ENCODE measurements around the gene FXYD6. TPM values are rescaled to one million over a fixed set of nuclear protein-coding genes. Genes with fewer than 3 reads are reported as not detected.
A peak's percentile ranks its signal among the peaks of the same experiment; 100 is the strongest.

The FXYD6 gene
- total RNA-seq, 1 experiment from 2014 or later: 32.8 TPM

- no peaks in the 10 kb centered on the region for H3K36me3 ChIP-seq (replicated peaks; ENCODE audit: control insufficient read depth, insufficient read depth, low read length)
- H3K27me3 ChIP-seq (ENCODE audit: control insufficient read depth, insufficient read depth, low read length): no peaks in the 10 kb centered on the region; the same call in 1 of the 2 replicates
- DNase-seq: no peak
- H3K4me3 ChIP-seq (ENCODE audit: insufficient read depth, low read depth, low read length): no peak overlapping the region
Observed at GRCh38 chr11:117915672-117916235, 39.3 kb upstream of the FXYD6 start.

- Histone ChIP-seq H3K36me3 (replicated peaks; ENCODE audit: control insufficient read depth, insufficient read depth, low read length) (no peaks in the 10 kb centered on the region), H3K4me3 (ENCODE audit: insufficient read depth, low read depth, low read length) (no peak overlapping the region), H3K27me3 (ENCODE audit: control insufficient read depth, insufficient read depth, low read length) (no peaks in the 10 kb centered on the region; the same call in 1 of the 2 replicates)
- DNase-seq: peak; percentile 57
Observed at GRCh38 chr11:117914991-117915618, 38.6 kb upstream of the FXYD6 start.

- H3K36me3 ChIP-seq (replicated peaks; ENCODE audit: control insufficient read depth, insufficient read depth, low read length): no peaks in the 10 kb centered on the region
- no peak overlapping the region for H3K4me3 ChIP-seq (ENCODE audit: insufficient read depth, low read depth, low read length)
- no peak for DNase-seq
- no peaks in the 10 kb centered on the region; the same call in 1 of the 2 replicates for H3K27me3 ChIP-seq (ENCODE audit: control insufficient read depth, insufficient read depth, low read length)
Observed at GRCh38 chr11:117914398-117914761, 37.9 kb upstream of the FXYD6 start.

- Histone ChIP-seq H3K36me3 (replicated peaks; ENCODE audit: control insufficient read depth, insufficient read depth, low read length) (no peaks in the 10 kb centered on the region), H3K27me3 (ENCODE audit: control insufficient read depth, insufficient read depth, low read length) (no peaks in the 10 kb centered on the region; the same call in 1 of the 2 replicates), H3K4me3 (ENCODE audit: insufficient read depth, low read depth, low read length) (no peak overlapping the region)
- DNase-seq: no peak
Observed at GRCh38 chr11:117913736-117914397, 37.4 kb upstream of the FXYD6 start.

- Histone ChIP-seq H3K36me3 (replicated peaks; ENCODE audit: control insufficient read depth, insufficient read depth, low read length) (no peaks in the 10 kb centered on the region), H3K27me3 (ENCODE audit: control insufficient read depth, insufficient read depth, low read length) (no peaks in the 10 kb centered on the region; the same call in 1 of the 2 replicates), H3K4me3 (ENCODE audit: insufficient read depth, low read depth, low read length) (no peak overlapping the region)
- DNase-seq: no peak
Observed at GRCh38 chr11:117912497-117912896, 36.0 kb upstream of the FXYD6 start.

GRCh38 chr11:117911694-117912093, 35.2 kb upstream of the FXYD6 start:
- H3K27me3 ChIP-seq (ENCODE audit: control insufficient read depth, insufficient read depth, low read length): no peaks in the 10 kb centered on the region; the same call in 1 of the 2 replicates
- no peak overlapping the region for H3K4me3 ChIP-seq (ENCODE audit: insufficient read depth, low read depth, low read length)
- no peak for DNase-seq

GRCh38 chr11:117910941-117911655, 34.6 kb upstream of the FXYD6 start:
- peak; percentile 2 for DNase-seq
- Histone ChIP-seq H3K27me3 (ENCODE audit: control insufficient read depth, insufficient read depth, low read length) (no peaks in the 10 kb centered on the region; the same call in 1 of the 2 replicates), H3K4me3 (ENCODE audit: insufficient read depth, low read depth, low read length) (no peak overlapping the region), H3K36me3 (replicated peaks; ENCODE audit: control insufficient read depth, insufficient read depth, low read length) (no peaks in the 10 kb centered on the region)

More at GRCh38 chr11:117911694-117912093, 35.2 kb upstream of the FXYD6 start:
- H3K36me3 ChIP-seq (replicated peaks; ENCODE audit: control insufficient read depth, insufficient read depth, low read length): no peaks in the 10 kb centered on the region

GRCh38 chr11:117910525-117910924, 34.1 kb upstream of the FXYD6 start:
- DNase-seq: peak; percentile 36
- H3K36me3 ChIP-seq (replicated peaks; ENCODE audit: control insufficient read depth, insufficient read depth, low read length): no peaks in the 10 kb centered on the region
- no peaks in the 10 kb centered on the region; the same call in 1 of the 2 replicates for H3K27me3 ChIP-seq (ENCODE audit: control insufficient read depth, insufficient read depth, low read length)
- H3K4me3 ChIP-seq (ENCODE audit: insufficient read depth, low read depth, low read length): no peak overlapping the region

GRCh38 chr11:117909611-117910382, 33.3 kb upstream of the FXYD6 start:
- H3K27me3 ChIP-seq (ENCODE audit: control insufficient read depth, insufficient read depth, low read length): no peaks in the 10 kb centered on the region; the same call in 1 of the 2 replicates
- no peak overlapping the region for H3K4me3 ChIP-seq (ENCODE audit: insufficient read depth, low read depth, low read length)
- no peaks in the 10 kb centered on the region for H3K36me3 ChIP-seq (replicated peaks; ENCODE audit: control insufficient read depth, insufficient read depth, low read length)
- DNase-seq: peak; percentile 19

GRCh38 chr11:117908959-117909610, 32.6 kb upstream of the FXYD6 start:
- Histone ChIP-seq H3K27me3 (ENCODE audit: control insufficient read depth, insufficient read depth, low read length) (no peaks in the 10 kb centered on the region), H3K36me3 (replicated peaks; ENCODE audit: control insufficient read depth, insufficient read depth, low read length) (no peaks in the 10 kb centered on the region), H3K4me3 (ENCODE audit: insufficient read depth, low read depth, low read length) (no peak overlapping the region)
- DNase-seq: peak; percentile 61

GRCh38 chr11:117908109-117908895, 31.8 kb upstream of the FXYD6 start:
- H3K36me3 ChIP-seq (replicated peaks; ENCODE audit: control insufficient read depth, insufficient read depth, low read length): no peaks in the 10 kb centered on the region
- peak; percentile 39 for DNase-seq
- no peaks in the 10 kb centered on the region for H3K27me3 ChIP-seq (ENCODE audit: control insufficient read depth, insufficient read depth, low read length)

GRCh38 chr11:117907276-117908108, 31.0 kb upstream of the FXYD6 start:
- no peaks in the 10 kb centered on the region for H3K36me3 ChIP-seq (replicated peaks; ENCODE audit: control insufficient read depth, insufficient read depth, low read length)
- H3K27me3 ChIP-seq (ENCODE audit: control insufficient read depth, insufficient read depth, low read length): no peaks in the 10 kb centered on the region
- DNase-seq: peak; percentile 90
- peak overlapping the region; percentile 24 for H3K4me3 ChIP-seq (ENCODE audit: insufficient read depth, low read depth, low read length)

More at GRCh38 chr11:117908109-117908895, 31.8 kb upstream of the FXYD6 start:
- no peak overlapping the region for H3K4me3 ChIP-seq (ENCODE audit: insufficient read depth, low read depth, low read length)

All from H7 (cell line).